GM12878 (cell line): ENCODE measurements around the gene PLPPR1. TPM values are rescaled to one million over a fixed set of nuclear protein-coding genes. Genes with fewer than 3 reads are reported as not detected.
"Not testable (repeated sequence)": the region's sequence is repeated elsewhere in the genome, so short reads cannot be mapped to it uniquely, and the experiment has no call there.

Source experiments
- ATAC-seq: fragments of 200-7000 bp; cut with Tn5 transposase; 3 replicates; pipeline ENCODE4 v1.9.1; 2020; ENCODE audit warnings: mild to moderate bottlenecking, moderate library complexity
- BruUV-seq: library from RNA; stranded (reverse); fragments of 400-500 nt; replicated peaks from 2 replicates; lab custom pipeline; 2021; lab: Mats Ljungman, UMichigan
- CTCF ChIA-PET: fragments of 300-600 bp; sonication (Branson Sonifier 250); formaldehyde crosslinking; extraction: SDS; loops from one replicate; lab custom pipeline; 2021; ENCODE audit warnings: inconsistent platforms; lab: Yijun Ruan, JAX
- POLR2A ChIA-PET: fragments of 350-600 bp; formaldehyde crosslinking; extraction: SDS; loops from one replicate; lab custom pipeline; 2021; ENCODE audit warnings: inconsistent platforms; lab: Charles Lee
- RAD21 ChIA-PET: fragments of 300-600 bp; sonication (Branson Sonifier 250); formaldehyde crosslinking; loops from one replicate; lab custom pipeline; 2023; ENCODE audit warnings: antibody characterized with exemption; ENCODE audit not compliant: unreplicated experiment; lab: Charles Lee
- SMC1A ChIA-PET: fragments of 300-600 bp; sonication (Branson Sonifier 250); formaldehyde crosslinking; loops from one replicate; lab custom pipeline; 2023; ENCODE audit not compliant: unreplicated experiment, uncharacterized antibody; lab: Charles Lee
- DNase-seq: peaks from one replicate; pipeline ENCODE4 v3.0.0-alpha.2; 2011; ENCODE audit warnings: low read depth, low spot score
- FAIRE-seq: peaks from 3 replicates; lab custom pipeline; 2011; peaks lifted over from hg19 to GRCh38; lab: Jason Lieb, UNC
- H2AFZ ChIP-seq: 2 replicates; pipeline ENCODE4 v1.6.0; 2011; ENCODE audit warnings: low read depth, low read length, control low read depth; ENCODE audit not compliant: control insufficient read depth
- H3K27ac ChIP-seq: 2 replicates; pipeline ENCODE4 v1.5.1; 2011; ENCODE audit warnings: control low read depth; ENCODE audit not compliant: control insufficient read depth, insufficient read depth
- H3K27me3 ChIP-seq, 2 experiments: replicated peaks in 1 of 2; 2 replicates each; pipeline versions ENCODE4 v1.6.0 to v1.6.1; 2011; ENCODE audit warnings: low read length in 1 of 2; ENCODE audit not compliant: control insufficient read depth in 2 of 2, insufficient read depth in 2 of 2
- H3K36me3 ChIP-seq, 2 experiments: 2 replicates each; pipeline ENCODE4 v1.5.1; 2011; ENCODE audit warnings: low read length in 1 of 2; ENCODE audit not compliant: control insufficient read depth in 2 of 2, insufficient read depth in 2 of 2
- H3K4me1 ChIP-seq: 2 replicates; pipeline ENCODE4 v1.6.1; 2011; ENCODE audit warnings: mild to moderate bottlenecking, low read length, moderate library complexity, mixed read lengths; ENCODE audit not compliant: control insufficient read depth, insufficient read depth
- H3K4me2 ChIP-seq: 2 replicates; pipeline ENCODE4 v1.6.0; 2011; ENCODE audit warnings: control low read depth; ENCODE audit not compliant: control insufficient read depth, insufficient read depth
- H3K4me3 ChIP-seq: fragments of 200-600 bp; sonication (generic); 2 replicates; pipeline ENCODE4 v1.5.1; 2016
- H3K79me2 ChIP-seq: 2 replicates; pipeline ENCODE4 v1.6.0; 2011; ENCODE audit warnings: low read length; ENCODE audit not compliant: control insufficient read depth, insufficient read depth
- H3K9ac ChIP-seq: 2 replicates; pipeline ENCODE4 v1.8.0; 2011; ENCODE audit warnings: low read length, control low read depth, mixed read lengths; ENCODE audit not compliant: control insufficient read depth, insufficient read depth
- H3K9me3 ChIP-seq: replicated peaks from 3 replicates; pipeline ENCODE4 v1.5.1; 2011; ENCODE audit warnings: mild to moderate bottlenecking, low read length; ENCODE audit not compliant: control insufficient read depth, insufficient read depth
- H4K20me1 ChIP-seq: 2 replicates; pipeline ENCODE4 v1.6.0; 2011; ENCODE audit not compliant: control insufficient read depth, insufficient read depth
- CTCF ChIP-seq, 3 experiments: IDR thresholded peaks in 2 of 3; conservative IDR thresholded peaks in 1 of 3; 2 replicates each; pipeline ENCODE4 v1.5.1; 2011; ENCODE audit warnings: low read depth in 3 of 3, low read length in 3 of 3, mild to moderate bottlenecking in 3 of 3, control low read depth in 2 of 3, moderate library complexity in 2 of 3, inconsistent platforms in 1 of 3, mixed read lengths in 1 of 3; ENCODE audit not compliant: control insufficient read depth in 2 of 3, insufficient read depth in 1 of 3; ENCODE audit errors: extremely low read depth in 1 of 3
- HDAC6 ChIP-seq: fragments of 200-600 bp; sonication (generic); IDR thresholded peaks from one replicate; pipeline ENCODE4 v1.8.0; 2017; ENCODE audit warnings: antibody characterized with exemption; ENCODE audit not compliant: unreplicated experiment
- ZBTB4 ChIP-seq: fragments of 450-650 bp; formaldehyde crosslinking; IDR thresholded peaks from 2 replicates; pipeline ENCODE4 v1.4.0; 2022; ENCODE audit warnings: mild to moderate bottlenecking, moderate library complexity
- ZBTB40 ChIP-seq: fragments of 450-650 bp; IDR thresholded peaks from 2 replicates; pipeline ENCODE4 v1.6.1; 2016; ENCODE audit warnings: mild to moderate bottlenecking, moderate library complexity, borderline replicate concordance
- WGBS: methylation state at CpG from one replicate; pipeline ENCODE4 v1.1.6; 2016; ENCODE audit warnings: low lambda C conversion rate; ENCODE audit not compliant: insufficient replicate concordance, insufficient coverage; ENCODE audit errors: missing lambda C conversion rate; 5-methylcytosine and 5-hydroxymethylcytosine counted together
- in situ Hi-C: fragments of 300-500 bp; cut with MboI; formaldehyde crosslinking; loops from 9 replicates; pipeline ENCODE4 v1.14.3; 2018; ENCODE audit warnings: mixed read lengths
- intact Hi-C: fragments of 100-400 bp; cut with micrococcal nuclease; formaldehyde crosslinking; loops from one replicate; pipeline ENCODE4 v1.14.2; 2022; ENCODE audit not compliant: unreplicated experiment
- polyA plus RNA-seq, 11 experiments: library from polyadenylated mRNA; depleted of rRNA in 4 of 11; unstranded in 6 of 11; stranded (reverse) in 5 of 11; fragments of >200 nt; fragmentation: Nextera tagmentation in 4 of 11; fragmentation: Illumina TruSeq in 1 of 11; extraction: Ambion mirVana in 4 of 11; extraction: Trizol in 1 of 11; gene quantifications; 1 replicate in 1 of 11; 2 replicates in 10 of 11; pipeline versions ENCODE4 v1.2.1 to v1.2.3, GENCODE V29; 2011 to 2016; ENCODE audit warnings: inconsistent platforms in 2 of 11, missing spikeins in 2 of 11, low read depth in 1 of 11
- total RNA-seq, 4 experiments: library from RNA; depleted of rRNA in 3 of 4; stranded (reverse); fragments of >200 nt in 3 of 4; fragmentation: Illumina TruSeq in 1 of 4; extraction: Trizol in 1 of 4; gene quantifications; 2 replicates each; pipeline versions ENCODE4 v1.2.1 to v1.2.3, GENCODE V29; 2013 to 2021

Gene PLPPR1
- total and polyA plus RNA-seq, 10 of the 15 experiments (the other 5 are each of a cell fraction or from before 2014, with no cell fraction given): 0.69 TPM; not detected in 9

GRCh38 chr9:101038488-101038887 lies 10.0 kb downstream of the PLPPR1 start (continued):
- TF ChIP-seq CTCF (IDR thresholded peaks at IDR 0.05 in 2 of 3, conservative IDR thresholded peaks at IDR 0.05 in 1 of 3; ENCODE audit: control insufficient read depth in 2 of 3, extremely low read depth in 1 of 3, insufficient read depth in 1 of 3, low read depth in 3 of 3, low read length in 3 of 3): no peak

GRCh38 chr9:101039581-101039980 lies 11.1 kb downstream of the PLPPR1 start:
- ATAC-seq, intact Hi-C loops, DNase-seq, H3K4me2 ChIP-seq, H4K20me1 ChIP-seq, RAD21 ChIA-PET, H3K9ac ChIP-seq, H3K9me3 ChIP-seq, FAIRE-seq, H3K4me1 ChIP-seq, H3K27ac ChIP-seq, in situ Hi-C loops, H3K27me3 ChIP-seq, H3K79me2 ChIP-seq, H3K36me3 ChIP-seq, BruUV-seq, H3K4me3 ChIP-seq, POLR2A ChIA-PET, H2AFZ ChIP-seq: not testable (repeated sequence)
- WGBS: 2% methylated on average over 7 of the region's 7 CpGs
- SMC1A ChIA-PET: interaction anchor here (1.3 kb wide), 1 partner anchor 12 kb away, joined by 3 read pairs; no protein-coding TSS in a partner anchor
- CTCF ChIA-PET: interaction anchor here (1.1 kb wide), 1 partner anchor 13 kb away, joined by 3 read pairs; no protein-coding TSS in a partner anchor

- SMC1A ChIA-PET: no interaction called here
- Histone ChIP-seq H3K9ac (no peak overlapping the region), H3K27me3 (no peaks in the 10 kb centered on the region), H3K36me3 (no peaks in the 10 kb centered on the region), H3K27ac (no peak overlapping the region), H3K9me3 (no peaks in the 10 kb centered on the region), H2AFZ (no peak overlapping the region), H3K79me2 (no peaks in the 10 kb centered on the region), H3K4me2 (no peak overlapping the region), H3K4me3 (no peak overlapping the region), H3K4me1 (no peaks in the 10 kb centered on the region), H4K20me1 (no peaks in the 10 kb centered on the region)
- 35% methylated on average over 4 of the region's 4 CpGs for WGBS
- no peak for FAIRE-seq
- RAD21 ChIA-PET: no interaction called here
- ATAC-seq: no peak
- no peak for DNase-seq
- no TSS peak for BruUV-seq
- POLR2A ChIA-PET: no interaction called here
- in situ Hi-C loops: no loop called here
- intact Hi-C loops: no loop called here
- CTCF ChIA-PET: no interaction called here
- no peak for TF ChIP-seq HDAC6
- TF ChIP-seq ZBTB40: no peak
- no peak for TF ChIP-seq ZBTB4 (CRISPR knock-in tag)
These were observed 19.4 kb downstream of the PLPPR1 start for GRCh38 chr9:101047848-101048397.
